HG02840 (cell line): ENCODE measurements around the gene OR13C2.
"Not testable (repeated sequence)": the region's sequence is repeated elsewhere in the genome, so short reads cannot be mapped to it uniquely, and the experiment has no call there.

Experiments used
- ATAC-seq: cut with Tn5 transposase; IDR thresholded peaks from one replicate; pipeline ENCODE4 v1.9.1; 2021; ENCODE audit warnings: mild to moderate bottlenecking, moderate library complexity, moderate number of reproducible peaks; ENCODE audit not compliant: unreplicated experiment, low FRiP score

The OR13C2 gene

GRCh38 chr9:104605527-104605926 lies at the start of gene OR13C2:
TSS of gene OR13C2 (minus strand) at chr9:104605627. CDS start at chr9:104605627, 0 bp downstream.
- ATAC-seq, result not testable (repeated sequence)

GRCh38 chr9:104635456-104635855 lies 30.0 kb upstream of the OR13C2 start:
- ATAC-seq, result no peak

- ATAC-seq, result no peak
Measured at GRCh38 chr9:104633976-104634520, 28.6 kb upstream of the OR13C2 start.

GRCh38 chr9:104625964-104626363 lies 20.5 kb upstream of the OR13C2 start:
- ATAC-seq, result not testable (repeated sequence)

- no peak for ATAC-seq
Measured at GRCh38 chr9:104618104-104618503, 12.7 kb upstream of the OR13C2 start, which contains the start of gene OR13C9. TSS of gene OR13C9 (minus strand) at chr9:104618204. CDS start at chr9:104618204, 0 bp downstream.

- no peak for ATAC-seq
Measured at GRCh38 chr9:104617418-104617817, 12.0 kb upstream of the OR13C2 start.

- ATAC-seq, result no peak
Measured at GRCh38 chr9:104611213-104611612, 5.8 kb upstream of the OR13C2 start.

GRCh38 chr9:104608336-104608735 lies 2.9 kb upstream of the OR13C2 start:
- no peak for ATAC-seq

- ATAC-seq, result no peak
Measured at GRCh38 chr9:104606152-104606551, 725 bp upstream of the OR13C2 start.

- no peak for ATAC-seq
Measured at GRCh38 chr9:104604801-104605200, 626 bp downstream of the OR13C2 start.

- ATAC-seq, result not testable (repeated sequence)
Measured at GRCh38 chr9:104599313-104599712, 6.1 kb downstream of the OR13C2 start, which contains the start of gene OR13C5. TSS of gene OR13C5 (minus strand) at chr9:104599413. CDS start at chr9:104599413, 0 bp downstream.

GRCh38 chr9:104598749-104599148 lies 6.7 kb downstream of the OR13C2 start:
- not testable (repeated sequence) for ATAC-seq

GRCh38 chr9:104589626-104590025 lies 15.8 kb downstream of the OR13C2 start:
- ATAC-seq, result no peak

- no peak for ATAC-seq
Measured at GRCh38 chr9:104586496-104587180, 18.8 kb downstream of the OR13C2 start.

GRCh38 chr9:104580562-104580961 lies 24.9 kb downstream of the OR13C2 start:
- ATAC-seq, result no peak

GRCh38 chr9:104577263-104577662 lies 28.2 kb downstream of the OR13C2 start:
- no peak for ATAC-seq

GRCh38 chr9:104575456-104575855 lies 30.0 kb downstream of the OR13C2 start:
- no peak for ATAC-seq

GRCh38 chr9:104572612-104573011 lies 32.8 kb downstream of the OR13C2 start:
- no peak for ATAC-seq

GRCh38 chr9:104568868-104569267 lies 36.6 kb downstream of the OR13C2 start, which contains the start of gene OR13C8:
TSS of gene OR13C8 (plus strand) at chr9:104569168. CDS start at chr9:104569168, 0 bp downstream.
- no peak for ATAC-seq

- ATAC-seq, result no peak
Measured at GRCh38 chr9:104564358-104564757, 41.1 kb downstream of the OR13C2 start.

- ATAC-seq, result no peak
Measured at GRCh38 chr9:104556830-104557634, 48.4 kb downstream of the OR13C2 start.
